Prostate gland (tissue), 2 donors: Measurements from ENCODE around the gene SEZ6.

Experiments used
- CTCF ChIP-seq, 4 experiments: fragments of 200-600 bp in 2 of 4; fragments of 450-650 bp in 2 of 4; sonication (generic) in 2 of 4; IDR thresholded peaks; 1 replicate in 3 of 4; 2 replicates in 1 of 4; pipeline ENCODE4 v1.5.1; 2016 to 2019; ENCODE audit warnings: antibody characterized with exemption in 4 of 4, mild to moderate bottlenecking in 2 of 4, moderate library complexity in 2 of 4
- POLR2A ChIP-seq: fragments of 450-650 bp; IDR thresholded peaks from one replicate; pipeline ENCODE4 v1.6.1; 2016; ENCODE audit warnings: antibody characterized with exemption, mild to moderate bottlenecking
- POLR2AphosphoS5 ChIP-seq: sonication (generic); formaldehyde crosslinking; IDR thresholded peaks from one replicate; pipeline ENCODE4 v1.6.1; 2017; ENCODE audit warnings: antibody characterized with exemption

GRCh38 chr17:29049541-29050145 is 43.8 kb upstream of the SEZ6 start:
- TF ChIP-seq POLR2AphosphoS5 (no peak), CTCF (IDR thresholded peaks at IDR 0.05) (no peak), POLR2A (no peak)
